Measurements from ENCODE around the gene COX11.

The COX11 gene

GRCh38 chr17:54956791-54957190, 11.7 kb downstream of the COX11 start:
- DNase-seq = peak; percentile 99 to 100

DNA sequence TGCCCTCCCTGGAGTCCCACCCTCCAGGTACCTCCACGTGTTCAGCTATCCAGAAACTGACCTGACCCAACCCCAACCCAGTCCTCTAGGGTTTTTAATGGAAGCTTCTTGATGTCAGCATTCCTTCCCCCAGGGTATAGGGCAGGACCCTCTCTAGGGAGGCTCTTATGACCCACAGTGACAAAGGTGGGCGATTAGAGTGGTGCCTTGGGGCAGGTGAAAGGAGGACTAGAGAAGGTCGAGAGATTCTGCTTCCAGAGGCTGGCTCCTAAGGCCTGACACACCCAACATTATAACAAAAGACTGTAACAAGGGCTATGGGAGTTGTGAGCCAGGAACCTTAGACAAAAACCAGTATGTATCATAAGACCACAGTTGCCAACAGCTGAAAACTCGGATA, 17.2 kb downstream of the COX11 start:
- DNase-seq = no peak

- no peak for DNase-seq
Observed at GRCh38 chr17:54950116-54950515, 18.3 kb downstream of the COX11 start.

GRCh38 chr17:54948380-54948779, 20.1 kb downstream of the COX11 start:
- no peak for DNase-seq

DNA sequence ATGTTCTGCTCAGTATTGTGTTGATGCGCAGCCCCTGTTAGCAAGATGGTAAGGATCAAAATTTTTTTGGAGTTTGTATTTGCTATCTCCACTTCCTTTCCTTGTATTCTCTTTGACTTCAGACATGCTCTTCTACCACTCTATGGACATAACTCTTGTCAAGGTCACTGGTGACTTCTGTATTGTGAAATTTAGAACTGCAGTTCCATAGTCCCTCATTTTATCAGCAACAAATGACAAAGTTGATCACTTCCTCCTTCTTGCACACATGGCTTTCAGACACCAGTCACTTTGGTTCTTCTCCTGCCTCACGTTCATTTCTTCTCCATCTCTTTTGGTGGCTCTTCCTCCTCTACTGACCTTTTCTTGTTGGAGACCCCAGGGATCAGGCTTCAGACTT, 21.1 kb downstream of the COX11 start:
- DNase-seq = no peak

DNA sequence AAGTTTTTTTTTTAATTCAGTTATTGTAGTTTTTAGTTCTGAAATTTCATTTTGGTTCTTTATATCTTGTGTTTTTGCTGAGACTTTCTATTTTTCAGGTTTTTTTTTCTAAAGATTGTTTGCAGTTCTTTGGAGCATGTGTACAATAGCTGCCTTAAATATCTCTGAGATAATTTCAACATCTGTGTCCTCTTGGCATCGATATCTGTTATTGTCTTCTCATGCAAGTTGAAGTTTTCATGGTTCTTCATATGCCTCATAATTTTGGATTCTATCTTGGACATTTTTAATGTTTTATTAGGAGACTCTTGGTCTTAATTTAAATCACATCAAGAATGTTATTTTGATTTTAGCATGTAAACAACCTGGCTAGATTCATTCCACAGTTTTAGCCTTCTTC, 22.8 kb downstream of the COX11 start:
- no peak for DNase-seq

GRCh38 chr17:54945231-54945630, 23.2 kb downstream of the COX11 start:
- DNase-seq = no peak

GRCh38 chr17:54944796-54945195, 23.7 kb downstream of the COX11 start:
- DNase-seq = no peak

GRCh38 chr17:54941285-54941684, 27.2 kb downstream of the COX11 start:
- DNase-seq = no peak

DNA sequence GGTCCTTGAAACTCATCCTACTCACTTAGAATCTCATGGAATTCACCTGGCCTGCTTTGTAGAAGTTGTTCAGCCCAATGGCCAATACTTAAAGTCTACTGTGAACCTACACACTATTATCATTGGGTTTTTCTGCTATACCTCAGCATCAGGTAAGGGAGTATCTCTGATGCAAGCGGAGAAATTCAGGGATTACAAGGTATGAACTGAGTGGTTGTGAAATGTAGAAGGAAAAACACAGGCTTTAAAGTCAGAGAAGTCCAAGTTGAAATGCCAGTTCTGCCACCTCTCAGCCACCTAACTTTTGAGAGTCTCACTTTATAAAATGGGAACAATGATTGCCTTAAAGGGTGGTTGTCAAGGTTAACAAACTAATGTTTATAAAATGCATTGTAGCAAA, 31.0 kb downstream of the COX11 start:
- no peak for DNase-seq

- no peak for DNase-seq
Observed at GRCh38 chr17:54937018-54937417, 31.4 kb downstream of the COX11 start.

GRCh38 chr17:54935471-54935870, 33.0 kb downstream of the COX11 start:
- DNase-seq = no peak

DNA sequence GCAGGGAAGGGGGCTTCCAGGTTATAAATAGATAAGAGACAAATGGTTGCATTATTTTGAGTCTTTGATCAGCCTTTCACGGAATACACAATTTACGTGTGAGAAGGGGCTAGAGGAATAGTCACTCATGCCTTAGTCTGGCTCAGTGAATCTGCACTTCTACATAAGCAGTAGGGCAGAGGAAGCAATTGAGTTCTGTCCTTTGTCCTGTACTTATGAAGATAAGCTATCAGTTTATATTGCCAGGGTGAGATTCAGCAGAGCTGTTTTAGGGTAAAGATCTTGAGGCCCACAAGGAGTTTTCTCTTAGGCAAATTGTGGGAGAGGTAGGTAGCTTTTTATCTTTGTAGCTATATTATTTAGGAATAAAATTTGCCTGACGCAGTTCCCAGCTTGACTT, 34.5 kb downstream of the COX11 start:
- no peak for DNase-seq

DNA sequence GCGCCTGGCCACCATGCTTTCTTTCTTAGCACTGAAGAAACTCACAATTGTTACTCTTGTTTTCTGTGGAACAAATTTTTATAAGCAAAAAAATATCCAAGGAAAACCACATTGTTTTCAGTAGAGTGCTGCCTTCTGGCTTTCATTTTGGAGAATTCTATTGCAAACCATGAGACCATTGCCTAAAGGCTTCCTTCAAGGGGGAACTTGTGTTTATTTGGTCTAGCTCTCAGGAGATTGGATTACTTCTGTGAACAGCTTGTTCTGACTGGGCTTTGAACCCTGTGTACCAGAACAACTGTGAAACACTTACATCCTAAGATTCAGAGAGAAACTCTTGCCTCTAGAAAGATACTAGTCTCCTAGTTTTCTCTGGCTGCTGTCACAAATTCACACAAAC, 35.7 kb downstream of the COX11 start:
- no peak for DNase-seq

GRCh38 chr17:54927525-54927924, 40.9 kb downstream of the COX11 start:
- DNase-seq = no peak

GRCh38 chr17:54924405-54924804, 44.0 kb downstream of the COX11 start:
- no peak for DNase-seq

GRCh38 chr17:54920819-54921218, 47.6 kb downstream of the COX11 start:
- DNase-seq = no peak

DNA sequence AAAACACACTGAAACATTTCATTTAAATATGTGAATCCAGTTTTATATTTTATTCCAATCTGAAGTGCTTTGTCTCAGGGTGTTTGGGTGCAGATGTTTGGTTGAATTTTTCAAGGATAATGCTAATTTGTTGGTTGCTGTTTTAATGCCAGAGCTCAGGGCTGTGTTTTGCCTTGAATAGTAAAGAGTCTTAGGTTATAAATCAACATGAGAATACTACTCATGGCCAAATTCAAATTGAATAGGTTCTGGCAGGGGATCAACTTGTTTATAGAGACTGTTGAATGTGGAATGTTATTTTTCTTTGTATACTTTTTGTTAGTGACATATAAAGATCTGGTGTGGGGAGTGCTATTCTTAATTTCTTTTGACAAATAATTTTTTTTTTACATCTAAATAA, 49.0 kb downstream of the COX11 start:
- no peak for DNase-seq

- no peak for DNase-seq
Observed at GRCh38 chr17:54916721-54917120, 51.7 kb downstream of the COX11 start.

All from NCI-H524 (cell line).